Breast epithelium (tissue), 4 donors: ENCODE results near the gene SLC17A2. TPM values are rescaled to one million over a fixed set of nuclear protein-coding genes. Genes with fewer than 3 reads are reported as not detected.

Experiments used
- DNase-seq, 2 donors: peaks; one replicate each; pipeline ENCODE4 v3.0.0-alpha.2; 2019; ENCODE audit warnings: low spot score in 2 of 2
- H3K27ac ChIP-seq, 2 donors: fragments of 200-600 bp; sonication (generic) in 1 of 2; one replicate each; pipeline ENCODE4 v1.5.1; 2016 to 2019; ENCODE audit warnings: mild to moderate bottlenecking in 1 of 2
- H3K27me3 ChIP-seq, 2 donors: fragments of 200-600 bp; sonication (generic) in 1 of 2; one replicate each; pipeline versions ENCODE4 v1.5.1 to v1.6.0; 2017 to 2019; ENCODE audit warnings: control low read depth in 1 of 2, mild to moderate bottlenecking in 1 of 2
- H3K36me3 ChIP-seq: fragments of 200-600 bp; one replicate; pipeline ENCODE4 v1.5.1; 2019
- H3K4me1 ChIP-seq, 2 donors: fragments of 200-600 bp; sonication (generic); one replicate each; pipeline ENCODE4 v1.5.1; 2016 to 2019; ENCODE audit warnings: control low read depth in 1 of 2
- H3K4me3 ChIP-seq, 3 donors: fragments of 200-600 bp; sonication (generic); 1 replicate in 2 of 3; 2 replicates in 1 of 3; pipeline ENCODE4 v1.5.1; 2016 to 2019; ENCODE audit warnings: mild to moderate bottlenecking in 3 of 3, moderate library complexity in 2 of 3
- H3K9me3 ChIP-seq, 2 donors: fragments of 200-600 bp; sonication (generic) in 1 of 2; one replicate each; pipeline ENCODE4 v1.5.1; 2016 to 2019; ENCODE audit warnings: control low read depth in 1 of 2
- CTCF ChIP-seq, 3 donors: fragments of 450-650 bp; IDR thresholded peaks; one replicate each; pipeline ENCODE4 v1.5.1; 2016 to 2017; ENCODE audit warnings: antibody characterized with exemption in 3 of 3, mild to moderate bottlenecking in 3 of 3, moderate library complexity in 3 of 3
- POLR2A ChIP-seq: fragments of 450-650 bp; IDR thresholded peaks from one replicate; pipeline ENCODE4 v1.6.1; 2016; ENCODE audit warnings: antibody characterized with exemption, mild to moderate bottlenecking, moderate library complexity
- POLR2AphosphoS5 ChIP-seq, 3 donors: sonication (generic); formaldehyde crosslinking; IDR thresholded peaks; one replicate each; pipeline ENCODE4 v1.6.1; 2017; ENCODE audit warnings: antibody characterized with exemption in 3 of 3
- intact Hi-C: fragments of 100-400 bp; cut with DNase I; formaldehyde crosslinking; loops from one replicate; pipeline ENCODE4 v1.15.1; 2023; ENCODE audit warnings: low total_unique reads
- total RNA-seq, 3 donors: library from RNA; depleted of rRNA; stranded (reverse); fragments of >200 nt; gene quantifications; one replicate each; pipeline ENCODE4 v1.1.0, GENCODE V29; 2016

The SLC17A2 gene
- total RNA-seq, 3 donors from 2014 or later: not detected

- Histone ChIP-seq H3K4me1 (no peaks in the 10 kb centered on the region), H3K27me3 (no peaks in the 10 kb centered on the region), H3K4me3 (no peak overlapping the region), H3K36me3 (no peaks in the 10 kb centered on the region), H3K9me3 (no peaks in the 10 kb centered on the region), H3K27ac (no peak overlapping the region)
- no peak for TF ChIP-seq POLR2A
- no peak for TF ChIP-seq POLR2AphosphoS5 (IDR thresholded peaks at IDR 0.05)
- no peak for TF ChIP-seq CTCF (IDR thresholded peaks at IDR 0.05)
- intact Hi-C loops: no loop called here
- no peak for DNase-seq
These were observed 19.1 kb downstream of the SLC17A2 start for GRCh38 chr6:25911351-25911750.

- intact Hi-C loops: no loop called here
- H3K36me3 ChIP-seq: no peaks in the 10 kb centered on the region
- H3K9me3 ChIP-seq: no peaks in the 10 kb centered on the region
- no peak for DNase-seq
- no peaks in the 10 kb centered on the region for H3K4me1 ChIP-seq
- no peak overlapping the region for H3K4me3 ChIP-seq
- H3K27me3 ChIP-seq: no peaks in the 10 kb centered on the region
- no peak for TF ChIP-seq POLR2AphosphoS5 (IDR thresholded peaks at IDR 0.05)
- no peak for TF ChIP-seq CTCF (IDR thresholded peaks at IDR 0.05)
- TF ChIP-seq POLR2A: no peak
- no peak overlapping the region for H3K27ac ChIP-seq
These were observed 22.9 kb downstream of the SLC17A2 start for GRCh38 chr6:25907475-25908014.

GRCh38 chr6:25903467-25904099 is 26.9 kb downstream of the SLC17A2 start:
- Histone ChIP-seq H3K27ac (no peak overlapping the region), H3K27me3 (no peaks in the 10 kb centered on the region), H3K9me3 (no peaks in the 10 kb centered on the region), H3K36me3 (no peaks in the 10 kb centered on the region), H3K4me3 (no peak overlapping the region), H3K4me1 (no peaks in the 10 kb centered on the region)
- intact Hi-C loops: no loop called here
- no peak for DNase-seq
- no peak for TF ChIP-seq CTCF (IDR thresholded peaks at IDR 0.05)
- TF ChIP-seq POLR2A: no peak
- TF ChIP-seq POLR2AphosphoS5 (IDR thresholded peaks at IDR 0.05): no peak

GRCh38 chr6:25902071-25902470 is 28.4 kb downstream of the SLC17A2 start:
- Histone ChIP-seq H3K4me3 (no peak overlapping the region), H3K27me3 (no peaks in the 10 kb centered on the region), H3K9me3 (no peaks in the 10 kb centered on the region), H3K4me1 (no peaks in the 10 kb centered on the region), H3K27ac (no peak overlapping the region), H3K36me3 (no peaks in the 10 kb centered on the region)
- no peak for TF ChIP-seq CTCF (IDR thresholded peaks at IDR 0.05)
- TF ChIP-seq POLR2A: no peak
- no peak for TF ChIP-seq POLR2AphosphoS5 (IDR thresholded peaks at IDR 0.05)
- intact Hi-C loops: no loop called here
- no peak for DNase-seq

GRCh38 chr6:25900843-25901242 is 29.6 kb downstream of the SLC17A2 start:
- Histone ChIP-seq H3K36me3 (no peaks in the 10 kb centered on the region), H3K4me3 (no peak overlapping the region), H3K9me3 (no peaks in the 10 kb centered on the region), H3K27ac (no peak overlapping the region), H3K4me1 (no peaks in the 10 kb centered on the region), H3K27me3 (no peaks in the 10 kb centered on the region)
- TF ChIP-seq POLR2A (no peak), CTCF (IDR thresholded peaks at IDR 0.05) (no peak), POLR2AphosphoS5 (IDR thresholded peaks at IDR 0.05) (no peak)
- DNase-seq: no peak
- intact Hi-C loops: no loop called here
